GM19468 (cell line): ENCODE measurements around the gene PHLDB1.

ENCODE experiments used
- ATAC-seq: cut with Tn5 transposase; IDR thresholded peaks from one replicate; pipeline ENCODE4 v1.9.1; 2021; ENCODE audit warnings: mild to moderate bottlenecking, moderate library complexity, moderate number of reproducible peaks; ENCODE audit not compliant: unreplicated experiment; ENCODE audit errors: extremely low read depth

Gene PHLDB1

GRCh38 chr11:118635642-118636041 is 28.2 kb downstream of the PHLDB1 start:
- no peak for ATAC-seq

- ATAC-seq, result no peak
Measured at GRCh38 chr11:118636569-118637290, 29.3 kb downstream of the PHLDB1 start.

DNA sequence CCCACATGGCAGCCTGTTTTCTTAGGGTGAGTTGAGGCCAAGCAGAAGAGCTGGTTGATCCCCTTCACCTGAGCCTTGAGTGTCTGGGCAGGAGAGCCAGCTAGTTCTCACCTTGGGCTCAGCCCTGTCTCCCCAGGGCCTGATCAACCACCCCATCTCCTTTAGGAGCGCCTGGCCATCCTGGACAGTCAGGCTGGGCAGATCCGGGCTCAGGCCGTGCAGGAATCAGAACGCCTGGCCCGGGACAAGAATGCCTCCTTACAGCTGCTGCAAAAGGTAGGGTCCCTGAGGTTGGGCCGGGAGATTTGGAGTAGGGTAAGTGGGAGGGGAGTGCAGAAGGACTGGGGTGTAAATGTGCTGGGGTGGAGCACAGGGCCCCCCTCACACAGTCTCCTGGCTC is 31.3 kb downstream of the PHLDB1 start:
- ATAC-seq, result no peak

DNA sequence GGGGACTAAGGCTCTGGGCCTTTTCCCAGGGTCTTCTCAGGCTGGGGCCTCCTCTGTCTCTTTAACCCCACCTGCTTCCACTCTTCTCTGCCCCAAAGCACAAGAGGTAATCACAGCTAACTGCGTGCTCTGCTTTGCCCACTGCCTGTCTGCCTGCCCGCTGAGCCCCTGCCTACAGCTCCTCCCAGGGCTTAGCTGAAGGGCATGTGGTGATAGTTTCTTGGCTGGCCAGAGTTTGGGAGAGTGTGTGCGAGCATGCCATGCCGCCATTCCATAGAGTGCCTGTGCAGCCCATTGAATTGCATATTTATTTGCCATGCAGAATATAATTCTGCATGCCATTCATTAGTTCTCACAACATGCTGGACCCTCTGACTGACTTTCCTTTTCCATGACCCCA is 32.5 kb downstream of the PHLDB1 start:
- no peak for ATAC-seq

GRCh38 chr11:118640332-118641154 is 33.1 kb downstream of the PHLDB1 start:
- ATAC-seq, result no peak

- no peak for ATAC-seq
Measured at GRCh38 chr11:118641397-118642019, 34.1 kb downstream of the PHLDB1 start.

DNA sequence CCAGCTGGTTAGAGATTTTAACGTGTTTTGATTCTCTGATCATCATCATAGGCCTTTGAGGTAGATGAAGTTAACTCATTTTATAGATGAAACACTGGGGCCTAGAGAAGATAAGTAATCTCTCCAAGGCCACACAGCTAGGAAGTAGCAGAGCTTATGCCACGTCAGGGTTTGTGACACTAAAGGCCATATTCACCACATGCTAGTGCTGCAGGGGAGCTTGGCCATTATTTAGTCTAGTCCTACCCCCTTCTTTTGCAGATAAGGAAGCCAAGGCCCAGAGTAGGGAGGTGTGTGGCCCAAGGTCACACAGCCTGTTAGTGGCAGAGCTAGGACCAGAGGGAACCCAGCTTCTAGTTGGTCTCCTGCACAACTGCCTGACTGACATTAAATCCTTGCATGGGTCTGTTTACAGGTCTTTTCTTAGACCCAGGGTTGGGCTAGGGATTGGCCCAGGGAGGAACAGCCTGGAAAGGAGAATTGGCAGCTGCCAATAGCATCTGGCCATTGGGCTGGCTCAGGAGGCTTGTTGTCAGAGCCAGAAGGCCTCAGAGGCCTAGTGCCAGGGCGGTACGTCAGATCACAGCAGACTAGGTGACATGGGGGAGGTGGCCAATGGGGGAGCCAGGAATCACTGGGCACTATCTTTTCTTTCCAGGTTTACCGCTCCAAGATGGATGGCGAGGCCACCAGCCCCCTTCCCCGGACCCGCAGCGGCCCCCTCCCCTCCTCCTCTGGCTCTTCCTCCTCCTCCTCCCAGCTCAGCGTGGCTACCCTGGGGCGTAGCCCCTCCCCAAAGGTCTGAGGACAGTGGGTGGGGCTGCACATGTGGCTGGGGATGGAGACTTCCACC is 36.0 kb downstream of the PHLDB1 start:
- no peak for ATAC-seq

GRCh38 chr11:118643995-118644345 is 36.6 kb downstream of the PHLDB1 start:
- ATAC-seq, result no peak

DNA sequence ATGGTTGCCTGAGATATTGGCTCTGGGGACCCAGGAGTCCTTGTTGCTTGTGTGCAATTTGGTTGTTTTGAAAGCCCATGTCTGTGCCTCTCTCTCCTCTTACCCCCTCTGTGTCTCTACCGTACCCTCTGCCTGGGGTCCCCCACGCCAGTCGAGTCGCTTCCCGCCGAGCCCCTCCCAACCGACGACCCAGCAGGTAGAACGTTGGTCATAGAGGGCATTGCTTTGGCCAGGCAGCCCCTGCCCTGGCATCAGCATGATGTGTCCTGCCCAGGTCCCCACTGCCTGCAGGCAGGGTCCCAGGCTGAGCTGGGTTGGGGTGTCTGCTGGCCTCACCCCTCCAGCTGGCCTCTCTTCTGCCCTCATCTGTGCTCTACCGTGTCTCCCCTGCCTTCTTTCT is 37.1 kb downstream of the PHLDB1 start:
- ATAC-seq, result no peak

DNA sequence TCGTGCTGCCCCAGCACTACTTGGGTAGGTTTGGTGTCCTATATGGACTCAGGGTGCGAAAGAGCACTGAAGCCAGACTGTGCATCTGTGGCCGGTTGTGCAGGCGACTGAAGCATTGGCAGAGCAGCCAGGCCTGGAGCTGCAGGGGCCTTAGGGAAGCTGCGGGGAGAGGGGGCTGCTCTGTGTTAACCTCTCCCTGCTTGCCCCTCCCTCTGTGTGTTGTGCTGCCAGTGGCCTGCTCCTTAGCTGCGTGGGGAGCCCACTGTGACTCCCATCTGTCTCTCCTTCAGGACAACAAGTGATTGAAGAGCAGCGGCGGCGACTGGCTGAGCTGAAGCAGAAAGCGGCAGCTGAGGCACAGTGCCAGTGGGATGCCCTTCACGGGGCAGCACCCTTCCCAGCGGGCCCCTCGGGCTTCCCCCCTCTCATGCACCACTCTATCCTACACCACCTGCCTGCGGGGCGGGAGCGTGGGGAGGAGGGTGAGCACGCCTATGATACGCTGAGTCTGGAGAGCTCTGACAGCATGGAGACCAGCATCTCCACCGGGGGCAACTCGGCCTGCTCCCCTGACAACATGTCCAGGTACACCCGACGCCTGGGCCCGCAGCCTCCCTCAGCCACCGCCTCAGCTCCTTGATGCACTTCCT is 37.8 kb downstream of the PHLDB1 start:
- ATAC-seq, result no peak

DNA sequence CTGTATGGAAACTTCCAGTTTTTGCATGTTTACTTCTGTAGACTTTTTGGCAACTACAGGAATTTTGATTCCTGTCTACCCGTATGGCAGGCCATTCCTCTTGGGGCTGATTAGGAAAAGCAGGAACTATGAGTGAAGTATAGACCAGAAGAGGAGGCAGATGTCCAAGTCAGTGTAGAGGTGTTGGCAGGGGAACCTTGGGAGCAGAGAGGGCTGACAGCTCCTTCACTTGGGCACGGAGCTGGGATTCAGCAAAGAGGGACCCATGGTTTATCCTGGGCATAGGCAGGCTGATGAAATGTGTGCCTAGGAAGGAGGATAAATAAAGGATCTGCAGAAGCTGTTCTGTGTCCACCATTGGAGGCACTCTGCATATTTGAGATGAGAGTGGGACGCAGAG is 39.0 kb downstream of the PHLDB1 start:
- ATAC-seq, result no peak

DNA sequence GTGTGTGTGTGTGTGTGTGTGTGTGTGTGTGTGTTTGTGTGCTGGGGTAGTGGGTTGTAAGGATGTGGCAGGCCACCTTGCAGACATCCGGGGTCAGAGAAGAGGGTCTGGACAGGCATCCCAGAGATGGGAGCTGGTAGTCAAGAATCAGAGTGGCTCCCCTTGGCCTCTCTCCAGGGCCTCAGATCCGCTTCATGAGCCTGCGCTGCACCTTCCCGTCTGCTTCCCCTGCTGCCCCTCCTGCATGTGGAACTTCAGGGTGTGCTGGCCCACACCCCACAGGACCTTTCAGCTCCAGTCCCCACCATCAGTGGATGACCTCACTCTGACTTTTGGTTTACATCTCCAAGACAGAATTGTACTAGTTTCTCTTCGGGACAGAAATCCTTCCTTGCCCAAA is 40.9 kb downstream of the PHLDB1 start:
- no peak for ATAC-seq

GRCh38 chr11:118649941-118650340 is 42.5 kb downstream of the PHLDB1 start:
- no peak for ATAC-seq

DNA sequence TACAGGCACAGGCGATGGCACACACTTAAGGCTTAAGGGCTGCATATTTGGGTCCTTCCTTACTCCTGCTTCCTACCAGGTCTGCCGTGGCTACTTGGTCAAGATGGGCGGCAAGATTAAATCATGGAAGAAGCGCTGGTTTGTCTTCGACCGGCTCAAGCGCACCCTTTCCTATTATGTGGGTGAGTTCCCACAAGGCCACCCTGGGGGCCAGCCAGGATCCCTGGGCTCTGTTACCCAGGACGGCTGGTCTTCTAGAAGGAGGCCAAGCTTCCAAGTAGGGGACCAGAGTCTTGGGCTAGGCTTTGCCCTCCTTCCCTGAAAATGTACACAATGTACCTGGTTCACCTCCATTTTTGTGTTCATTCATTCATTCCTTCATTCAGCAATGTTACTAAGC is 43.0 kb downstream of the PHLDB1 start:
- ATAC-seq, result no peak

GRCh38 chr11:118651820-118652219 is 44.4 kb downstream of the PHLDB1 start:
- ATAC-seq, result no peak

DNA sequence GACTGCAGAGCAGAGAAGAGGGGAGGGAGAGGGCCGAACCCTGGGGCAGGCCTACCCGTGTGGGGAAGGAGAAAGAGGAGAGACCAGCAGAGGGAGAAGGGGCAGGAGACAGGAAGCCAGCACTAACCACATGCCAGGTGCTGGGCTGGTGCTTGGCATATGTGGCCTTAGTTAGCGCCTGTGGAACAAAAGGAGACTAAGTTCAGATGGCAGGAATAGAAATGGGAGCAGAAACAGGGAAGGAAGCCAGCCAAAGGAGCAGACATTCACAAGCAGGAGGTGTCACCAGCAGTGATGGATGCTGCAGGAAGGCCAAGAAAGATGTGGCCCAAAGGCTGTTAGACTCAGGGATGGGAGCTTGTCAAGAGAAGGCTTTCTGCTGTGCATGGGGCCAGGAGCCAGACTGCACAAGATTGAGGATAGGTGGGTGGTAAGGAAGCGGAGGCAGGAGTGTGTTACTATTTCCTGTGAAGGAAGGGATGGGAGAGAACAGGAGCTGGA is 45.3 kb downstream of the PHLDB1 start:
- ATAC-seq, result no peak

- no peak for ATAC-seq
Measured at GRCh38 chr11:118653684-118654390, 46.4 kb downstream of the PHLDB1 start.

- ATAC-seq, result no peak
Measured at GRCh38 chr11:118655486-118656190, 48.2 kb downstream of the PHLDB1 start.
